Cardiac septum (tissue), 1 donor: ENCODE results near the gene ABCC3. TPM values are rescaled to one million over a fixed set of nuclear protein-coding genes. Genes with fewer than 3 reads are reported as not detected.

Source experiments
- total RNA-seq: library from RNA; stranded (reverse); fragmentation: NEBNext Ultra II Directional; extraction: Animal tissue kit (Norgen Biotek cat#: 25700); gene quantifications from one replicate; pipeline ENCODE4 v1.2.1, GENCODE V29; 2021
- donor health status: DM: no; HTN: no; CAD: no.

Gene ABCC3
- total RNA-seq, 1 donor from 2014 or later = 1.9 TPM

Other genes with a start within 250 kb of the ABCC3 start
- 32.9 TPM for gene LRRC59, start 237.4 kb upstream of the ABCC3 start, total RNA-seq
- 9.6 TPM for gene ACSF2, start 208.7 kb upstream of the ABCC3 start, total RNA-seq
- 0.30 TPM for gene CHAD, start 166.0 kb upstream of the ABCC3 start, total RNA-seq
- gene RSAD1, start 156.0 kb upstream of the ABCC3 start, total RNA-seq = 35.4 TPM
- gene MYCBPAP, start 126.4 kb upstream of the ABCC3 start, total RNA-seq = 0.13 TPM
- 8.5 TPM for gene EPN3, start 102.1 kb upstream of the ABCC3 start, total RNA-seq
- gene SPATA20, start 87.7 kb upstream of the ABCC3 start, total RNA-seq = 51.9 TPM
- gene CACNA1G, start 74.2 kb upstream of the ABCC3 start, total RNA-seq = 0.13 TPM
- 47.6 TPM for gene ANKRD40, start 73.0 kb downstream of the ABCC3 start, total RNA-seq
- 78.5 TPM for gene LUC7L3, start 84.7 kb downstream of the ABCC3 start, total RNA-seq
- gene ANKRD40CL, start 132.6 kb downstream of the ABCC3 start, total RNA-seq = not detected
- 0.19 TPM for gene WFIKKN2, start 200.7 kb downstream of the ABCC3 start, total RNA-seq
- 71.1 TPM for gene TOB1, start 231.5 kb downstream of the ABCC3 start, total RNA-seq